Choroid plexus epithelial cell (primary cell): Measurements from ENCODE around the gene PPM1J.
A peak's percentile ranks its signal among the peaks of the same experiment; 100 is the strongest.

Experiments
- DNase-seq: peaks from one replicate; pipeline ENCODE4 v3.0.0-alpha.2; 2010; ENCODE audit warnings: low read depth
- H3K4me3 ChIP-seq: 2 replicates; pipeline ENCODE4 v1.5.1; 2011; ENCODE audit warnings: low read depth, mild to moderate bottlenecking, control low read depth, low read length, moderate library complexity
- TF ChIP-seq, protein P1 (sequence below): conservative IDR thresholded peaks from 2 replicates; pipeline ENCODE4 v1.5.1; 2011; ENCODE audit warnings: low read depth, mild to moderate bottlenecking, control low read depth, inconsistent platforms, low read length, moderate library complexity

The PPM1J gene

DNA sequence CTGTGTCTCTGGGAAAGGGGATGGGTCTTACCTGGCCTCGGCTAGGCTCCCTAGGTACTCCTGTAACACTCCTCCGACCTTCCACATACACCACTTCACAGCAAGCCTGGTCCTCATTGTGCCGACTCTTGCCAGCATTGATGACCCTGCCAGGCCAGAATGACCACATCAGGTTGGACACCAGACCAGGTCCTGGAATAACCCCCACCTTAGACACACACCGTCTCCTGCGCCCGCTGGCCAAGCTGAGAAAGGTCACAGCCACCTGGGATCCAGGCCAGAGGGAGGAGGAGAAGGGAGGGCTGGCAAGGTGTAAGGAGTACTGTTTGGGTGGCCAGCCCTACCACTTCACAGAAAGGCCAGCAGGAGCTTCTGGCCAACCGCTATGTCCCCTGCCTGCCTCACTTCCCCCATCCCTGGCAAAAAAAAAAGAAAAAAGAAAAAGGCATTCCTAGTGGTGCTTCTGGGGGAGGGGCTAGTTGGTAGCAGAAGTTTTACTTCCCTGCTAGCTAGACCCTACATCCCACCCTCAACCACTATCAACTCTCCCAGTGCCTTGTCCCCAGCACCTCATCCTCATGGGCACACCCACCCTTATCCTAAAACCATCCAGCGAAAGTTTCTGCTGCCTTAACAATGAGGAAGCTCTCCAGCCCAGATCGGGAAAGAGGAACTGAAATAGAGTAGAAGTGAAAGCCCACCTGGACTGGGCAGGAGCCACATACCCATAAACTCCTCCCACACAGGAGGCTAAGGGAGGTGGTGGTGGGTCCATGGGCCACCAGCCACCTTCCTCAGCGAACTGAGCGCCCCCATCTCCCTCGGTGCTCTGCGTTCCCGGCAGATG lies 1.4 kb downstream of the PPM1J start:
- no peak for DNase-seq
- peak overlapping the region; percentile 65 for H3K4me3 ChIP-seq
- TF ChIP-seq, protein P1, sequence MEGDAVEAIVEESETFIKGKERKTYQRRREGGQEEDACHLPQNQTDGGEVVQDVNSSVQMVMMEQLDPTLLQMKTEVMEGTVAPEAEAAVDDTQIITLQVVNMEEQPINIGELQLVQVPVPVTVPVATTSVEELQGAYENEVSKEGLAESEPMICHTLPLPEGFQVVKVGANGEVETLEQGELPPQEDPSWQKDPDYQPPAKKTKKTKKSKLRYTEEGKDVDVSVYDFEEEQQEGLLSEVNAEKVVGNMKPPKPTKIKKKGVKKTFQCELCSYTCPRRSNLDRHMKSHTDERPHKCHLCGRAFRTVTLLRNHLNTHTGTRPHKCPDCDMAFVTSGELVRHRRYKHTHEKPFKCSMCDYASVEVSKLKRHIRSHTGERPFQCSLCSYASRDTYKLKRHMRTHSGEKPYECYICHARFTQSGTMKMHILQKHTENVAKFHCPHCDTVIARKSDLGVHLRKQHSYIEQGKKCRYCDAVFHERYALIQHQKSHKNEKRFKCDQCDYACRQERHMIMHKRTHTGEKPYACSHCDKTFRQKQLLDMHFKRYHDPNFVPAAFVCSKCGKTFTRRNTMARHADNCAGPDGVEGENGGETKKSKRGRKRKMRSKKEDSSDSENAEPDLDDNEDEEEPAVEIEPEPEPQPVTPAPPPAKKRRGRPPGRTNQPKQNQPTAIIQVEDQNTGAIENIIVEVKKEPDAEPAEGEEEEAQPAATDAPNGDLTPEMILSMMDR, result no peak

DNA sequence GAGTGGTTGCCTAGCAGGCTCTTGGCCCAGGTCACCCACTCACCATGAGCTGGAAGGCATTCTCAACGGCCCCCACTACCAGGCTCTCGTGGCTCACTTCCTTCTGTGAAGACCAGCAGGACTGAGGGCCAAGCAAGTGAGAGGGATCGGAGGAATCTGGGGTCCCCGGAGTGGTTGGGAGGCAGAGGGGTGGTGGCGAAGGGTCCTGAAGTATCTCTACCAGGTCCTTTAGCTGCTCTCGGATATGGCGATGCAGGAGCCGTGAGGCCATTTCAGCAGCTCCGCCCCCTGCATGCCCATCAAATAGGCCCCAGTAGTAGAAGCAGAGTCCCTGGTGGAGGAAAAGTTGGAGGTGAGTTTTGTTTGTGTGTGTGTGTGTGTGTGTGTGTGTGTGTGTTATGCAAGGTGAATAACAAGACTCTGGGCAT lies 2.4 kb downstream of the PPM1J start:
- TF ChIP-seq, protein P1, result no peak
- no peak overlapping the region for H3K4me3 ChIP-seq
- DNase-seq, result no peak

DNA sequence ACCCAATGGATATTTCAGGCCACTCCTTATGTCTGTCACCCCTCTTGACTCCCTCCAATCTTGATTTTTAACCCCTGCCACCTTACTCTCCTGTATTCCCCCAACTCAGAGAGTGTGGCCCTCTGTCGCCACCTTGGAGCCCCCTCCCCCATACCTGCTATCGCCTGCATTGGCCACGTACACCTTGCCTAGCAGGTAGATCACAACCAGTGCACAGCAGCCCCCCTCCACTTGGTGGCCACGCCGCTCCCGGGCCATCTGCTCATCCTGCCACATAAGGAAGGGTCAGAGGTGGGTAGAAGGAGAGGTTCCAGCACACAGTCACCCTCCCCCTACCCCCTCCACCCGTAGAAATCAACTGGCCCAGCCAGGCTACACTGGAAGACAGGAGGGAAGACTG lies 2.9 kb downstream of the PPM1J start:
- TF ChIP-seq, protein P1, result no peak
- no peak overlapping the region for H3K4me3 ChIP-seq
- no peak for DNase-seq

DNA sequence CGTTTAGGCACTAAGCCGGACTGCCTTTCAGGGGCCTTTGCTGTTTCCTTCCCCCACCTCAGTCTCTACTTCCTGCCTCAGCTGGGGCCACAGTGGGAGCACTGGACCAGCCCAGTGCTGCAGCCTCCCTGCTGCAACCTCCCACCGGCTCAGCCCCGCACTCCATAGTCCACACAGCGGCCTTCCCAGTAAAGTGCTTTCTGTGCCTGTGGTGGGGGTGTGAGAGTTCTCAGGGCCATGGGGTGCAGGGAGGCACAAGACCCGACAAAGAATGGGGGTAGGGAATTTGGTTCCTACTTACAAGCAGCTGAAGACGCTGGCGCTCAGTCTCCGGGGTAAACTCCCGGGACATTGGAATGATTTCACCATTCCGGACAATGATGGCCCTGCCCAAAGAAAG lies 3.5 kb downstream of the PPM1J start:
- H3K4me3 ChIP-seq, result no peak overlapping the region
- TF ChIP-seq, protein P1, result no peak

DNA sequence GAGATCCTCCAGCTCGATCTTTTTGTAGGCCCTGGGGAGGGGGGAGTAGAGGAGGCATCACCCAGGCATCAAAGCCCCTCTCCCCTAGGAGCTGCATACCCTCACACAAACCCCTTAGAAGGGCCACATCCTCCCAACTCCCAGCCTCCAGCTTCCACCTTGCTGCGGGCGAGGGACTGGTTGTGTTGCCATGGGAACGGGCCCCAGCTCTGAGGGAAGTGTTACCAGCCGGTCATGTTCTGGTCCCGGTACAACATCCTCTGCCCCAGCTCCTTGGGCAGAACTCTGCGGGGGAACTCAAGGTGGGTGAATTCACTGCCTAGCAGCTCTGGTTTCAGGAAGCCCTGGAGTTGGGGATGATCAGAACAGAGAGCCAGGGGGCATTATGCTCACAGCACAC lies 4.1 kb downstream of the PPM1J start:
- H3K4me3 ChIP-seq, result no peak overlapping the region
- TF ChIP-seq, protein P1, result no peak
- DNase-seq, result no peak

More for the DNA sequence above, 3.5 kb downstream of the PPM1J start:
- no peak for DNase-seq

DNA sequence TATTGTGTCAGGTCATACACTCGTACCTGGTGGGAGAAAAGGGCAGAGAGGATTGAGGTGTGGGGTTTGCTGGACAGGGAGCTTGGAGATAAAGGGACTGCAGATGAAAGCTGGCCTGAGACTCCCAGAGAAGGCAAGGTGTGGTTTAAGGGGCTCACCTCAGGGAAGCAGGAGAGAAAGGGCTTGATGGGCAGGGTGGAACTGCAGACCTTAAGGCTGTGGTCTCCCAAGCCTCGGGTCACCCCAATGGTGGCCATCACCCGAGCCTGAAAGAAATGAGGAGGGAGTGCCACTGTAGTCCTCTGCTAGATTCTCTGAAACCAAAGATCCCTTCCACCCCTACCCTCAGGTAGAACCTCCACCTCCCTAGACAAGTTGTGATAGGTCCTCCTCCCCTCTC lies 4.5 kb downstream of the PPM1J start:
- TF ChIP-seq, protein P1, result no peak
- DNase-seq, result no peak
- H3K4me3 ChIP-seq, result no peak overlapping the region

DNA sequence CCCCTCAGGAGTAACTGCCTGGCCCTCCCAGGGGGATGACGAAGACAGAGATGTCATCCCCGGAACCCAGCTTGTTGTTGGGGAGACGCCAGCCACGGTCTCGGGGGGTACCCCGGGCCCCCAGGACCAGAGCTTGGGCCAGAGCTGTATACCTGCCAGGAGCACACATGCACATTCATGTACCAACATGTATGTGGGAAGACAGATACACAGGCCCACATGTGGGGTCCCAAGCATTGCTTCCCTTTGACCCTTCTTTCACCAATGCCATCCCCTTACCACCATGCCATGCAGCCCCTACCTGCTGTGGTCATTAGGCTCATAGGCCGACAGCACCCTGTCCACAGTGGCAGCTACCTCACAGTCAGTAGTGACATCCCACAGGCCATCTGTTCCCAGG lies 5.0 kb downstream of the PPM1J start:
- no peak for DNase-seq
- H3K4me3 ChIP-seq, result no peak overlapping the region
- TF ChIP-seq, protein P1, result no peak
